ENCODE data around the gene AGMO.

- no peak for TF ChIP-seq CTCF (IDR thresholded peaks at IDR 0.05)
- TF ChIP-seq POLR2A (IDR thresholded peaks at IDR 0.05) = no peak
Observed at GRCh38 chr7:15336146-15336545, 225.7 kb downstream of the AGMO start.

Measured in right lobe of liver (tissue), 4 donors.